ENCODE results near the gene ELMO1.

Gene ELMO1

GRCh38 chr7:37320140-37320847 is 128.4 kb downstream of the ELMO1 start:
- no peak for DNase-seq (ENCODE audit: low read depth in 2 of 3, low spot score in 1 of 3)

GRCh38 chr7:37318541-37318940 is 130.1 kb downstream of the ELMO1 start:
- no peak for DNase-seq (ENCODE audit: low read depth in 2 of 3, low spot score in 1 of 3)

DNA sequence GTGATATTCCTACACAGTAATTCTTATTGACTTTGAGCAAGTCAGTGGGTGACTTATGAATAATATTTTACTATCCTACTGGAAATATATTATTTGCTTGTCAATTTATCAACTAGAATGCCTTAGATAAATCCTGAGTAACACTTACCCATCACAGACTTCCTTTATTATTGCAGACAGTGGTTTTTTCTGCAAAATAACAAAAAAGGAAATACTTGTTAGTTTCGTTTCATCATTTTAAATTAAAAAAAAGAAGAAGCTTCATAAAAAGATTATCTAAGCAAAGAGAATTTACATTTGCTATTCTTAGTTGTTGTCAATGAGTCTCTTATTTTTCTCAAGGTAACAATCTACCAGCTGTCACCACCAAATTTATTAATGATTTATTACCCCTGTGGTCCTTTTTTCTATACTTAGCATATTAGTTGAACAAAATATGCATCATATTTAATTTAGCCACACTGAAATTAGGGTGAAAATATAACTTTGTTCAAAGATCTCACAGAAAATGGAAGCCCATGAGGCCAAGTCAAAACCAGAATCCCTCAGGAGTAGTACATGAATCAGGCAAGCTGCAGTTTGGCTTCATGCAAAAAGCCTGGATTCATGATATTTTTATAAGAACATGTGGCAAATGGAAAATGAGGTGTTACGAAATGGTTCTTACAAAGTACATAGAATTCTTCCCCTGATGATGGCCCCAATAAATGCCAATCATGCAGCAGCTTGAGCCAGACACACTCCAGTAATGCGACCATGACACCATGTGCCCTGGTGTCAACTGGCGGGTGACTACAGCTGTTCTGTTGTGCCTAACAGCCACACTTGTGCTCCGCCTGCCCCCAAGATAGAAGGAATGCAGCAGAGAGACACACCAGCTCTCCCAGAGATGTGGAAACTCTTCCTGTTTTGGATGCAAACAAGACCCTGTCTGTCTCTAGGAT is 132.6 kb downstream of the ELMO1 start:
- no peak for DNase-seq (ENCODE audit: low read depth in 2 of 3, low spot score in 1 of 3)

DNA sequence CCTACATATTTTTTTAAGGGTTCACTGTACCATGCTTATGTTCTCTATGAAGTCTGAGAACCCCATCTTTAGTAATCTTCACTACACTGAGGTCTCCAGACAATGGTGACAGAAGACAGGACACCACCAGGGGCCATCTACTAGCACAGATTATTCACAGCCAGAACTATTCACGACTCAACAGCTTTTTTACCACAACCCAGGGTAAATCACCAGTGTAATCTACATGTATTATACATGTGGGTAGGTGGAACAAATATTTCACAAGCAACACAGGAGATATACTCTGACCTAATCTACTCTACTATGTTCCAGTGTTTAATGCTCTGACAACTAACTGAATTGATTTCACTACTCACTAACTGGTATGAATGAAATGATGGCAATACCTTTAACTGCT is 136.1 kb downstream of the ELMO1 start:
- DNase-seq (ENCODE audit: low read depth in 2 of 3, low spot score in 1 of 3) = no peak

GRCh38 chr7:37311355-37311754 is 137.3 kb downstream of the ELMO1 start:
- DNase-seq (ENCODE audit: low read depth in 2 of 3, low spot score in 1 of 3) = peak; percentile 19 to 28 (median 21)

GRCh38 chr7:37310327-37311080 is 138.2 kb downstream of the ELMO1 start:
- no peak for DNase-seq (ENCODE audit: low read depth in 2 of 3, low spot score in 1 of 3)

DNA sequence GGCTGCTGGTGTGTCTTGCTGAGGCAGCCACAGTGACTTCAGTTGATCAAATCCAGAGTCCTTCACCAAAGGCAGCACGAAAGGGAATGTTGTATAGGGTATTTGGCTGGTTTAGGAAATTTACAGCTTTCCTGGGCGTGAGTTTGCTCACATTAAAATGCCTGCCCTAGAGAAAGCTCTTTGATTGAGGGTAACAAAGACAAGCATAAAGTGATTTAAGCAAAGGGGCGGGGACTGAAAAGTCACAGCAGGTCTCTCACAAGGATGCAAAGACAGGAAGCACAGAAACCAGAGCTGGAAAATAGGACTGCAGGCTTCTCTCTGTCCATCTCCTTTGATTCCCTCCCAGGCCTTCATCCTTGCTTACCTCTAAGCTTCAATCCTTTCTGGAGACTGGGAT is 139.2 kb downstream of the ELMO1 start:
- no peak for DNase-seq (ENCODE audit: low read depth in 2 of 3, low spot score in 1 of 3)

DNA sequence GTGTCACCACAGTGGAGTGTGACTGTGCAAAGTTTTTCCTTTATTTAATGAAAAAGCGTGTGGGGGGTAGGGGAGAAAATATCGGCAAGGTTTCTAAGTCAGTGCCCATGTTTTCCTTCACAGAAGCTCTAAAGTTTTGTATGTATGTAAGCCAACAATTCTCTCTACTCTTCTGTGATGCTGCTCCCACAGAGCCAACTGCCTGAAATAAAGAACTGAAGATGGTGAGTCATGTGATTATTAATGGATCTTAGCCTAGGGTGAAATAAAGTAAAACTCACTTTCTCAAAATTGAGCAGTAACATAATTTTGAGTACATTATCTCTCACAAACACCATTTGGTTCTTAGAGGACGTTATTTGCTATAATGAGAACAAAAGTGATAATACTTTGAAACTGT is 143.7 kb downstream of the ELMO1 start:
- no peak for DNase-seq (ENCODE audit: low read depth in 2 of 3, low spot score in 1 of 3)

DNA sequence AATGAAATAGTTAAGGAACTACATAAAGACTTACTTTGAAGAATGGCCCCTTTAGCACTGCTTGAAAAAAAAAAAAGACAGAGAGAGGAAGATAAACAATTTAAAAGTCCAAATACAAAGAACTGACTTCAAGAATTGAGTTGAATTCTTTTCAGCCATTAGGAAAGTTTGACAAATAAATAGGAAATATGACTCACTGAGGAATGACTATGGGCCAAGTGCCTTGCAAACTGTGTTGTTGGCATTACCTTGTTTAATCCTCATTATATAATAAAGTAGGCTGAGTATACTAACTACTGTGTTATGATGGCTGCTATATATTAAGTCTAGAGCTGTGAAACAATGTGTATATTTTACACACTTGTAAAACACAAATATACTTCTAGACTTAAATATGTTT is 151.1 kb downstream of the ELMO1 start:
- DNase-seq (ENCODE audit: low read depth in 2 of 3, low spot score in 1 of 3) = no peak

- no peak for DNase-seq (ENCODE audit: low read depth in 2 of 3, low spot score in 1 of 3)
These were observed 153.3 kb downstream of the ELMO1 start for GRCh38 chr7:37295401-37295800.

- no peak for DNase-seq (ENCODE audit: low read depth in 2 of 3, low spot score in 1 of 3)
These were observed 157.9 kb downstream of the ELMO1 start for GRCh38 chr7:37290731-37291130.

- DNase-seq (ENCODE audit: low read depth in 2 of 3, low spot score in 1 of 3) = no peak
These were observed 158.9 kb downstream of the ELMO1 start for GRCh38 chr7:37289781-37290180.

DNA sequence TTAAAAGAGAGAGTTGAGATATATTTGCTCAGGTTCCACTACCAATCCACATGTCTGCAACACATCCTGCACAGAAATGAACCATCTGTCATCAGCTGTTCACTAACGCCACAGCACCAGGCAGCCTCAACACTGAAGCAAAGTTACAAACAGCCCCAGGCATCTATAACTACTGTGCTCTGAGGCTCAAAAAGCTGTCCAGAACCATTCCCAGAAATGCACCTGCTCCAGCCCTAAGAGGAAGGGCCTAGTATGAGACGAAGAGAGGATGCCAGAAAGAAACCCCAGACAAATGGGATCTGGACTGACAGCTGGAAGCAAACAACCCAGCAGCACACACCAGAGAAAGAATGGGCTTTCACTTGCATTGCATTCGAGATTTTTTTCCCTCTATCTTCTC is 159.3 kb downstream of the ELMO1 start:
- no peak for DNase-seq (ENCODE audit: low read depth in 2 of 3, low spot score in 1 of 3)

DNA sequence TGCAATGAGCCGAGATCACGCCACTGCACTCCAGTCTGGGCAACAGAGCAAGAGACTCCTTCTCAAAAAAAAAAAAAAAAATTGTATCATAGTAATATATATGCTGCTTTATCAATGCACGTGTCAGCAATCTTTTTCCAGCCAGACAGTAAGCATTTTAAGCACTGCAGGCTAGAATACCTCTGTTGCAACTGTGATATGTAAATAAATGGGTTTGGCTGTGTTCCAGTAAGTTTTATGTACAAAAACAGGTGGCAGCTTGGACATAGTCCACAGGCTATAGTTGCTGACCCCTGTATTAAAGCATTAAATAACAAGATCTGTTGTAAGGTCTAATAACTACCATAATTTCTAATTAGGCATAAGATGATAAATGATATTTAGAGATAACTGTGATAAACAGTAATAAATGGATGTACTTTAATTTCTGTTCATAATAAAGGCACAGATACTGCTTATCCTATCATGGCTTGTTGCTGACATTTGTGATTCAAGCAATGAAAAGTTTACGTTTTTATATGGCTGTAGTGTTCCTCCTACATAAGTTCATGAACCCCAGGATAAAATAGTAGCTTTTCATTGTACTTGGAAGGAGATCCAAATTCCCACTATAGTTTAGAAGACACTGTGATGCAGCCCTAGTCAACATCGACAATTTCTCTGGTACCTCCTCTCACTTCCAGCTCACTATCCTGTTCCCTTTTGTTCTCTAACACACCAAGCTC is 161.4 kb downstream of the ELMO1 start:
- no peak for DNase-seq (ENCODE audit: low read depth in 2 of 3, low spot score in 1 of 3)

DNA sequence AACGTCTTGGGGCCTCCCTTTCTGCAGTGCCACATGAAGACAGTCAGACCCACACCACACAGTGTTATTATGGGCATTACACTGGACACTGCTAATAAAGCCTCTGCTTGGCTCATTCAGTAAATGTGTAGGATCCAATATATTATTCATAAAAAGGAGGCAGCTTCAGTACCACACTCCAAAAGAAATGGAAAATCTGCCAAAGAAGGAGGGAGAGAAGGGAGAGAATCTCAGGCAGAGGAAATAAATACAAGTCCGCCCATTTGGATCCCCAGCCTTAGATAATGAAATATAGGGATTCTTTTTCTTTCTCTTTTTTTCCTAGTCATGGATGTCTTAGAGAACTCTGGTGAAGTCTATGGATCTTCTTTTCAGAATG is 162.2 kb downstream of the ELMO1 start:
- DNase-seq (ENCODE audit: low read depth in 2 of 3, low spot score in 1 of 3) = no peak

GRCh38 chr7:37285706-37286453 is 162.8 kb downstream of the ELMO1 start:
- no peak for DNase-seq (ENCODE audit: low read depth in 2 of 3, low spot score in 1 of 3)

DNA sequence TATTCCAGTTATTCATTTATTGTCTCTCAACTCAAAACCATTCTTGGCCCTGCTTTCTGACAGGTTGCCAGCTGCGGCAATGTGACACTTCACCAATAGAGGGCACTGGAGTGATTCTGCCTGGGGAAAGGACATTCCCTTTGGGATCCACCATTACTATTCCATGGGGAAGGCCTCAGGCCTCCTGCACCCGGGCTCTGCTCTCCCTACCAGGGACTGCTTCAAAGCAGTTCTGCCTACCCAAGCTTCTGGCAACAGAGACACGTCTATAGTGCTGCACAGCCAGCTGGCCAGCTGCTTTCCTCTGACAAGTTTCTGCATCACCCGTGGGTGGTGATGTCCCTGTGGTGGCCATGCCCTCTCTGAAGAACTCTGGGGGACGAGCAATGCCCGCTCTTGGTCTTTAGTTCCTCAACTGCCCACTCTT is 163.8 kb downstream of the ELMO1 start:
- peak; percentile 3 to 36 (median 18) for DNase-seq (ENCODE audit: low read depth in 2 of 3, low spot score in 1 of 3)

GRCh38 chr7:37284285-37284684 is 164.4 kb downstream of the ELMO1 start:
- no peak for DNase-seq (ENCODE audit: low read depth in 2 of 3, low spot score in 1 of 3)

DNA sequence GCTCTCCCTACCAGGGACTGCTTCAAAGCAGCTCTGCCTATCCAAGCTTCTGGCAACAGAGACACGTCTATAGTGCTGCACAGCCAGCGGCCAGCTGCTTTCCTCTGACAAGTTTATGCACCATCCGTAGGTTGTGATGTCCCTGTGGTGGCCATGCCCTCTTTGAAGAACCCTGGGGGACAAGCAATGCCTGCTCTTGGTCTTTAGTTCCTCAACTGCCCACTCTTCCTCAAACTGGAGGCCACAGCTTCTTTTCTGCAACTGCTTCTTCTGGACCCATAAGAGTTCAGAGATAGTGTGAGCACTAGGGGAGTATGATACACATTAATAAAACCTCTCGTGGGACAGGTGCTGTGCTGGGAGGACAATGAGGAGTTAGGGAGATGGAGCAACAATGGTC is 164.9 kb downstream of the ELMO1 start:
- DNase-seq (ENCODE audit: low read depth in 2 of 3, low spot score in 1 of 3) = no peak

DNA sequence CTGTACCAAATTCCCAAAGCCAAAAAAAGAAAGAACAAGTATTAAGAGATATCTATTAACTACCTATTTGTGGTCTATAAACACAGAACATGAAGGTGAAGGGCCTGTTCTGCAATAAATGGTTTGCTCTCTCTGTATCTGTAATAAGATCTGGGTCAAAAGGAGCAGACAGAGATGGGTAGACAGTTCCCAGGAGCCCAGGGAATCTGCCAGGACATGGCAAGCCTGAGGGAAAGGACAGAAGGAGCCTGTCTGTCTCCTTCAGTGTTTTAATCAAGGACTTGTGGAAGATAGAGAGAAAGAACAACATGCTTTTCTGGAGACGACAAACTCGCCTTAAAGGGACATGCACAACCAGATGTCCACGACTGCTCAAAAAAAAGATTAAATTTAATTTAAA is 165.7 kb downstream of the ELMO1 start:
- no peak for DNase-seq (ENCODE audit: low read depth in 2 of 3, low spot score in 1 of 3)
